GM19452 (cell line): Measurements from ENCODE around the gene HTT.
A peak's percentile ranks its signal among the peaks of the same experiment; 100 is the strongest.

Experiments used
- ATAC-seq: cut with Tn5 transposase; IDR thresholded peaks from one replicate; pipeline ENCODE4 v1.9.1; 2021; ENCODE audit not compliant: unreplicated experiment

HTT gene

DNA sequence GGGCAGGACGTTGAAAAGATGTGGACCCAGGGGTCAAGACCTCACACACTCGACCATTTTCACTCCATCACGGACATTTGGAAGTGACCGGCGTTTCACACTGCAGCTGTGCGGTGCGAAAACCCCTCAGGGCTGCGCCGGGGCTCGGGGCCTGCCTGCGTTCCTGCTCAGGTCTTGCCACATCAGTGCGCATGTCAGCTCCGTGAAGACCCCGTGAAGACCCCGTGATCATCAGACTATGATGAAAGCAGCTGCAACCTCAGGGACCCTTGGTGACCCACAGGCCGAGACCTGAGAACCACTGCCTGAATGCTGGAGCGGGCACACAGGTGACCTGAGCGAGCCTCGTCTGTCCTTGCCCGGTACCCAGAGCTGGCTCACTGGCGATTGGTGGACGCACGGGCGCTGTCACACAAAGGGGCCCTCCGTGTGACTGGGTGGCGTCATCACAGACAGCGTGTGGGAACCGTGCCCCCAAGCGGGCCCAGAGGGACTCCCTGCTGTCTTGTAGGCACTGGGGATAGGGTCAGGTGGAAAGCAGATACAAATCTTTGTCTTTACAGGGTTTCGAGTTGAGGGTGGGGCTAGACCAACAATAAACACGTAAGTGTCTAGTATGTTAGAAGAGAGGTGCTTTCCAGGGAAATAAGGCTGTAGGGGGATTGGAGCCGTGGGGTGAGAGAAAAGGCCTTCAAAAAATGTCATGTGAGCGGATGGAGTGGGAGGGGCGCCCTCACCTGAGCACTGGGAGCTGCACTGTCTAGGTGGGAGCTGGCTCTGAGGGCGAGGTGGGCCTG, 187.1 kb downstream of the HTT start:
- no peak for ATAC-seq

- ATAC-seq = no peak
Measured at GRCh38 chr4:3262208-3263052, 187.9 kb downstream of the HTT start.

- ATAC-seq = no peak
Measured at GRCh38 chr4:3263053-3263875, 188.8 kb downstream of the HTT start.

GRCh38 chr4:3263876-3264193, 189.4 kb downstream of the HTT start:
- ATAC-seq = no peak

- ATAC-seq = no peak
Measured at GRCh38 chr4:3266076-3266475, 191.6 kb downstream of the HTT start.

GRCh38 chr4:3267576-3268394, 193.3 kb downstream of the HTT start:
- no peak for ATAC-seq

GRCh38 chr4:3268395-3269104, 194.1 kb downstream of the HTT start:
- no peak for ATAC-seq

- no peak for ATAC-seq
Measured at GRCh38 chr4:3269105-3269927, 194.8 kb downstream of the HTT start.

- no peak for ATAC-seq
Measured at GRCh38 chr4:3269991-3270611, 195.6 kb downstream of the HTT start.

DNA sequence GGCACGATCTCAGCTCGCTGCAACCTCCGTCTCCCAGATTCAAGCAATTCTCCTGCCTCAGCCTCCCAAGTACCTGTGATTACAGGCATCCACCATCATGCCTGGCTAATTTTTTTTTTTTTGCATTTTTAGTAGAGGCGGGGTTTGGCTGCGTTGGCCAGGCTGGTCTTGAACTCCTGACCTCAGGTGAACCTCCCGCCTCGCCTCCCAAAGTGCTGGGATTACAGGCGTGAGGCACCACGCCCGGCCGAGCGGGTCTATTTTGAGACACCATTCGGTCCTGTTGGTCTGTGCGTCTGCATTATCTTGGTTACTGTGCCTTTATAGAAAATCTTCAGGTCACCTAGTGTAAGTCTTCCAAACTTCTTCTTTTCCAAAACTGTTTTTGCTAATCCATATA, 196.7 kb downstream of the HTT start:
- no peak for ATAC-seq

GRCh38 chr4:3276986-3277385, 202.5 kb downstream of the HTT start:
- no peak for ATAC-seq

GRCh38 chr4:3280466-3280865, 206.0 kb downstream of the HTT start:
- no peak for ATAC-seq

DNA sequence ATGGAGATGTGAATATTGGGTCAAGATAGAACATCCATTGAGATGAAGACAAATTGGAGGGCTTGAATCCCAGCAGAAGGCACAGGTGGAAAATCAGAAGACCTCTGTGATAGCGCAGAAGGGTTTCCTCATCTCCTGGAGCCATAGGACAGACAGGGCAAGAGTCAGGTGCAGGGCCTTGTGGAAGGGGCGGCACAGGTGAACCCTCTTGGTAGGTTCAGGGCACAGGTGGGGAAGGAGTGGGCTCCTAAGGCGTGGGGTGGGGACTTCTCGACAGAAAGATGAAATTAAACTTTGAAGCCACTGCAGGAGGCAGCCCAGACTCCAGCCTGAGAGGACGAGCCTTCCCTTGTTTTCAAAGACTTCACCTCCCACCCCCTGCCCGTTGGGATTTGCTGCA, 209.0 kb downstream of the HTT start:
- ATAC-seq = no peak

DNA sequence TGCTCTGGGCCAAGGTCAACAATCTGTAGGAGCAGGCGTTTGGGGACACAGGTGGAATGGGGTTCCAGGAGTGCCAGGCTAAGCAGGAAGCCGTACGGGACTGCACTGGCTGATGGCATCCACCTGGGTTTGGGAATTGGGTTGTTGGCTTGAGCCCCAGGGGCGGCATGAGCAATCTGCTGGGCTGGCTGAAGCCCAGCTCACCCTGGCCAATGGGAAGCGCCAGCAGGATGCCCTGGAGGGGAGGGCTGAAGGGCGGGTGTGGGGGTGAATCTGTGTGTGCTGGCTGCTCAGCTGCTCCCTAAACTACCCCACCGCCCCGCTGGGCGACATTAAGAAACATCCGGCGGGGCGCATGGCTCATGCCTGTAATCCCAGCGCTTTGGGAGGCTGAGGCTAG, 209.4 kb downstream of the HTT start:
- no peak for ATAC-seq

DNA sequence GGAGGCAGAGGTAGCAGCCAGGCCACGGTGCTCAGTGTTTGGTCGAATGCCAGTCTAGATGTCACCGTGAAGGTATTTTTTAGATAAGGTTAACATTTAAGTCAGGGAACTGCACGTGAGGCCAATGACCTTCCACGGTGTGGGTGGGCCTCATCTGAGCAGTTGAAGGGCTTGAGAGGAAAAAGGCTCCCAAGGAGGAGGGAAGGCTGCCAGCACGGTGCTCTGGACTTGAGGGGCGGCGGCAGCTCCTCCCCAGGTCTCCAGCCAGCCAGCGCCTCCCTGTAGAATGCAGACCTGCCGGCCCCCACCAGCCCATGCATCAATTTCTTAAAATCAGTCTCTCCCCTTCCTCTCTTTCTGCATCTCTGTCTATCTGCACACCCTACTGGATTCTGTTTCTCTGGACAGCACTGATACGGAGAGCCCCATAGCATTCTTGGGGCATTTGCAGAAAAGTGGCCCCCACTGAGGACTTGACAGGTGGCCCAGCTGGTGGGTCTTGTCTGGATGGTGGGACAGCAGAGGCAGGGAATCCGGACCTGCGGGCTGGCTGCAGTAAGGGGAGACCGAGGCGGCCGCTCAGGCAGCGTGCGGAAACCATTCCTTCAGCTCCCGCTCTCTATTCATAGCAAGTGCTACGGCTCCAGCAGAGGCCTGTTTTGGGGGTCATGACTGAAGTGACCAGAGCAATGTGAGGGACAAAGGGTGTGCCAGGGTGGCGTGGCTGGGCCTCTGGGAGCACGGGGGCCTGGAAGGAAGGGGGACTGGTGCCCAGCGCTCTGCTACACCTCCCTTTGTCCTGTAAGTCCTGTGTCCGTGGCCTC, 210.5 kb downstream of the HTT start:
- no peak for ATAC-seq

DNA sequence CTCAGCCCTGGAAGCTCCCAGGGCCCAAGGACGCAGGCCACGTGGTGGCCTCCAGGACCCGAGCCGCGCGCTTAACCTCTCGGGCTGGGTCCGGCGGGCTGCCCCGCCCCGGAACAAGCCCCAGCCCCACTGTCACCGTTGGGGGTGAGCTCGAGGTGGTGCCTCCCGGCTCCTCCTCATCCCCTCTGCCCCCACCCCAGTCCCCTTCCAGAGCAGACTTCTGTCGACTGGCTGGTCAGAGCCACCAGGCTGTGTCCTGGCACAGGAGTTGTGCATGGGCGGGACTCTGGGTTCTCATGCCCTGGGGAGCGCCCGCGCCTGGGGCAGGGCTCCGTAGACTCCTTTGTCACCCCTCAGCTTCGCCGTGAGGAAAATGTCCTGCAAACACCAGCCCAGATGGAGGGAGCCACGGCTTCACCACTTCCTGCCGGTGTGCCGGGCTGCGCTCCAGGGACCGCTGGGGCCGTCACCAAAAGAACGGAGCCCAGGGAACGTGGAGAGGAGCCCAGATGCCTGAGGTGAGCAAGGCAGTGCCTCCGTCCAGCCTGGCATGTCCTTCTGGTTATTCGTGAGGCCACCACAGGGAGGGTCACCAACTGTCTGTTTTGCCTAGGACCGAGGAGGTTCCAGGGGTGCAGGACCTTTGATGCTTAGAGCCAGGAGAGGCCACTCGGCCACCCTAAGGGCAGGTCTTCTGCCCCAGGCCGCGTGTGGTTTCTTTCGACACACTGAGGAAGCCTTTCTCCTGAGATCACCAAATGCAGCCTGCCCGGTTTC, 211.3 kb downstream of the HTT start:
- ATAC-seq = peak; percentile 92
